Left kidney (tissue), 2 donors: ENCODE results near the gene KCTD1. TPM values are rescaled to one million over a fixed set of nuclear protein-coding genes. Genes with fewer than 3 reads are reported as not detected.

Source experiments
- DNase-seq: peaks from one replicate; pipeline ENCODE4 v3.0.0-alpha.2; 2013
- polyA plus RNA-seq: library from polyadenylated mRNA; unstranded; fragments of 120-200 nt; gene quantifications from one replicate; pipeline ENCODE4 v1.2.1, GENCODE V29; 2013; ENCODE audit not compliant: insufficient read length

The KCTD1 gene
- polyA plus RNA-seq, 1 donor: 68.9 TPM

- DNase-seq: no peak
These were observed 22.0 kb downstream of the KCTD1 start for GRCh38 chr18:26526128-26526965.

GRCh38 chr18:26524504-26525351 lies 23.6 kb downstream of the KCTD1 start:
- no peak for DNase-seq

- no peak for DNase-seq
These were observed 24.4 kb downstream of the KCTD1 start for GRCh38 chr18:26524002-26524401.

- no peak for DNase-seq
These were observed 26.7 kb downstream of the KCTD1 start for GRCh38 chr18:26521617-26522016.

- no peak for DNase-seq
These were observed 27.4 kb downstream of the KCTD1 start for GRCh38 chr18:26520974-26521373.

GRCh38 chr18:26519114-26519513 lies 29.2 kb downstream of the KCTD1 start:
- DNase-seq: no peak

GRCh38 chr18:26516964-26517363 lies 31.4 kb downstream of the KCTD1 start:
- DNase-seq: no peak

- DNase-seq: no peak
These were observed 32.5 kb downstream of the KCTD1 start for GRCh38 chr18:26515643-26516487.

GRCh38 chr18:26511339-26512071 lies 36.8 kb downstream of the KCTD1 start:
- DNase-seq: peak; percentile 45

- DNase-seq: no peak
These were observed 38.0 kb downstream of the KCTD1 start for GRCh38 chr18:26510337-26510736.

- DNase-seq: no peak
These were observed 42.3 kb downstream of the KCTD1 start for GRCh38 chr18:26506012-26506411.

- no peak for DNase-seq
These were observed 43.5 kb downstream of the KCTD1 start for GRCh38 chr18:26504831-26505230.

GRCh38 chr18:26503382-26503781 lies 45.0 kb downstream of the KCTD1 start:
- DNase-seq: no peak

GRCh38 chr18:26502823-26503222 lies 45.5 kb downstream of the KCTD1 start:
- no peak for DNase-seq

GRCh38 chr18:26497866-26498265 lies 50.5 kb downstream of the KCTD1 start:
- DNase-seq: no peak

- no peak for DNase-seq
These were observed 51.8 kb downstream of the KCTD1 start for GRCh38 chr18:26496528-26496927.

- no peak for DNase-seq
These were observed 53.1 kb downstream of the KCTD1 start for GRCh38 chr18:26495287-26495686.

GRCh38 chr18:26493021-26493420 lies 55.3 kb downstream of the KCTD1 start:
- DNase-seq: no peak

GRCh38 chr18:26491194-26491816 lies 57.0 kb downstream of the KCTD1 start:
- DNase-seq: no peak

GRCh38 chr18:26489881-26490280 lies 58.5 kb downstream of the KCTD1 start:
- DNase-seq: no peak

GRCh38 chr18:26489191-26489590 lies 59.2 kb downstream of the KCTD1 start:
- DNase-seq: no peak
